HG03354 (cell line): Measurements from ENCODE around the gene ITIH5.

ENCODE experiments used
- ATAC-seq: cut with Tn5 transposase; IDR thresholded peaks from one replicate; pipeline ENCODE4 v1.9.1; 2021; ENCODE audit warnings: mild to moderate bottlenecking; ENCODE audit not compliant: unreplicated experiment, poor library complexity, severe bottlenecking

Gene ITIH5

GRCh38 chr10:7593063-7593462 lies 73.7 kb downstream of the ITIH5 start:
- no peak for ATAC-seq

GRCh38 chr10:7592627-7593026 lies 74.1 kb downstream of the ITIH5 start:
- no peak for ATAC-seq

GRCh38 chr10:7590271-7590670 lies 76.5 kb downstream of the ITIH5 start:
- ATAC-seq = no peak

- ATAC-seq = no peak
Measured at GRCh38 chr10:7589748-7590147, 77.0 kb downstream of the ITIH5 start.

GRCh38 chr10:7587865-7588188 lies 78.9 kb downstream of the ITIH5 start:
- no peak for ATAC-seq

GRCh38 chr10:7587168-7587864 lies 79.5 kb downstream of the ITIH5 start:
- ATAC-seq = no peak

GRCh38 chr10:7585228-7585627 lies 81.5 kb downstream of the ITIH5 start:
- ATAC-seq = no peak

GRCh38 chr10:7583626-7584025 lies 83.1 kb downstream of the ITIH5 start:
- no peak for ATAC-seq

- no peak for ATAC-seq
Measured at GRCh38 chr10:7580520-7580919, 86.2 kb downstream of the ITIH5 start.

GRCh38 chr10:7579681-7580080 lies 87.1 kb downstream of the ITIH5 start:
- ATAC-seq = no peak

- ATAC-seq = no peak
Measured at GRCh38 chr10:7577579-7577978, 89.2 kb downstream of the ITIH5 start.

GRCh38 chr10:7577176-7577575 lies 89.6 kb downstream of the ITIH5 start:
- no peak for ATAC-seq

GRCh38 chr10:7576340-7576739 lies 90.4 kb downstream of the ITIH5 start:
- no peak for ATAC-seq

GRCh38 chr10:7572391-7572790 lies 94.4 kb downstream of the ITIH5 start:
- ATAC-seq = no peak

- ATAC-seq = no peak
Measured at GRCh38 chr10:7571981-7572380, 94.8 kb downstream of the ITIH5 start.

GRCh38 chr10:7567911-7568620 lies 98.7 kb downstream of the ITIH5 start:
- ATAC-seq = no peak

GRCh38 chr10:7566891-7567290 lies 99.9 kb downstream of the ITIH5 start:
- ATAC-seq = no peak

GRCh38 chr10:7565871-7566270 lies 100.9 kb downstream of the ITIH5 start:
- ATAC-seq = no peak

- no peak for ATAC-seq
Measured at GRCh38 chr10:7563770-7564169, 103.0 kb downstream of the ITIH5 start.

- no peak for ATAC-seq
Measured at GRCh38 chr10:7563368-7563767, 103.4 kb downstream of the ITIH5 start.

GRCh38 chr10:7561985-7562384 lies 104.8 kb downstream of the ITIH5 start:
- ATAC-seq = no peak
